Breast epithelium (tissue), 3 donors: ENCODE measurements around the gene PCDHGB2.

ENCODE experiments used
- POLR2A ChIP-seq: fragments of 450-650 bp; IDR thresholded peaks from one replicate; pipeline ENCODE4 v1.6.1; 2016; ENCODE audit warnings: antibody characterized with exemption, mild to moderate bottlenecking, moderate library complexity
- POLR2AphosphoS5 ChIP-seq, 3 donors: sonication (generic); formaldehyde crosslinking; IDR thresholded peaks; one replicate each; pipeline ENCODE4 v1.6.1; 2017; ENCODE audit warnings: antibody characterized with exemption in 3 of 3
- TF ChIP-seq, protein P1 (sequence below), 3 donors: fragments of 450-650 bp; IDR thresholded peaks; one replicate each; pipeline ENCODE4 v1.5.1; 2016 to 2017; ENCODE audit warnings: antibody characterized with exemption in 3 of 3, mild to moderate bottlenecking in 3 of 3, moderate library complexity in 3 of 3

DNA sequence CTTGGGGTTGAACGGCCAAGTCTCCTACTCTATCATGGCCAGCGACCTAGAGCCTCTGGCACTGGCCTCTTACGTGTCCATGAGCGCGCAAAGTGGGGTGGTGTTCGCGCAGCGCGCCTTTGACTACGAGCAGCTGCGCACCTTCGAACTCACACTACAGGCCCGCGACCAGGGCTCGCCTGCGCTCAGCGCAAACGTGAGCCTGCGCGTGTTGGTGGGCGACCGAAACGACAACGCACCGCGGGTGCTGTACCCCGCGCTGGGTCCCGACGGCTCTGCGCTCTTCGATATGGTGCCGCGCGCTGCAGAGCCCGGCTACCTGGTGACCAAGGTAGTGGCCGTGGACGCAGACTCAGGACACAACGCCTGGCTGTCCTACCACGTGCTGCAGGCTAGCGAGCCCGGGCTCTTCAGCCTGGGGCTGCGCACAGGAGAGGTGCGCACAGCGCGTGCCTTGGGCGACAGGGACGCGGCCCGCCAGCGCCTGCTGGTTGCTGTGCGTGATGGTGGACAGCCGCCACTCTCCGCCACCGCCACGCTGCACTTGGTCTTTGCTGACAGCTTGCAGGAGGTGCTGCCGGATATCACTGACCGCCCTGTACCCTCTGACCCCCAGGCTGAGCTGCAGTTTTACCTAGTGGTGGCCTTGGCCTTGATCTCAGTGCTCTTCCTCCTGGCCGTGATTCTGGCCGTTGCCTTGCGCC lies 39.9 kb downstream of the PCDHGB2 start:
- TF ChIP-seq, protein P1, sequence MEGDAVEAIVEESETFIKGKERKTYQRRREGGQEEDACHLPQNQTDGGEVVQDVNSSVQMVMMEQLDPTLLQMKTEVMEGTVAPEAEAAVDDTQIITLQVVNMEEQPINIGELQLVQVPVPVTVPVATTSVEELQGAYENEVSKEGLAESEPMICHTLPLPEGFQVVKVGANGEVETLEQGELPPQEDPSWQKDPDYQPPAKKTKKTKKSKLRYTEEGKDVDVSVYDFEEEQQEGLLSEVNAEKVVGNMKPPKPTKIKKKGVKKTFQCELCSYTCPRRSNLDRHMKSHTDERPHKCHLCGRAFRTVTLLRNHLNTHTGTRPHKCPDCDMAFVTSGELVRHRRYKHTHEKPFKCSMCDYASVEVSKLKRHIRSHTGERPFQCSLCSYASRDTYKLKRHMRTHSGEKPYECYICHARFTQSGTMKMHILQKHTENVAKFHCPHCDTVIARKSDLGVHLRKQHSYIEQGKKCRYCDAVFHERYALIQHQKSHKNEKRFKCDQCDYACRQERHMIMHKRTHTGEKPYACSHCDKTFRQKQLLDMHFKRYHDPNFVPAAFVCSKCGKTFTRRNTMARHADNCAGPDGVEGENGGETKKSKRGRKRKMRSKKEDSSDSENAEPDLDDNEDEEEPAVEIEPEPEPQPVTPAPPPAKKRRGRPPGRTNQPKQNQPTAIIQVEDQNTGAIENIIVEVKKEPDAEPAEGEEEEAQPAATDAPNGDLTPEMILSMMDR (IDR thresholded peaks at IDR 0.05): no peak
- no peak for TF ChIP-seq POLR2A
- no peak for TF ChIP-seq POLR2AphosphoS5 (IDR thresholded peaks at IDR 0.05)
